Measurements from ENCODE around the gene SLC6A11.

DNA sequence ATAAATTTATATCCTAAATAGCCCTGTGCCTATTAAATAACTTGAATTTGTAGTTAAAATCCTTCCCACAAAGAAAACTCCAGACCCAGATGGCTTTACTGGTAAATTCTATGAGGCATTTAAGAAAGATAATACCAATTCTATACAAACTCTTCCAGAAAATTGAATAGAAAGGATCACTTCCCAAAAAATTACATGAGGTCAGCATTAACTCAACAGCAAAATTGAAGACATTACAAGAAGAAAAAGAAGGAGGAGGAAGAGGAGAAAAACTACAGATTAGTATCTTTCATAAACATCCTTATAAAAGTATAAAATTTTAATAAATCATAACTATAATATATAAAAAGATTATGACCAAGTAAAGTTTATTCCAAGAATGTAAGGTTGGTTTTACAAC, 29.4 kb upstream of the SLC6A11 start:
- TF ChIP-seq, protein P1, sequence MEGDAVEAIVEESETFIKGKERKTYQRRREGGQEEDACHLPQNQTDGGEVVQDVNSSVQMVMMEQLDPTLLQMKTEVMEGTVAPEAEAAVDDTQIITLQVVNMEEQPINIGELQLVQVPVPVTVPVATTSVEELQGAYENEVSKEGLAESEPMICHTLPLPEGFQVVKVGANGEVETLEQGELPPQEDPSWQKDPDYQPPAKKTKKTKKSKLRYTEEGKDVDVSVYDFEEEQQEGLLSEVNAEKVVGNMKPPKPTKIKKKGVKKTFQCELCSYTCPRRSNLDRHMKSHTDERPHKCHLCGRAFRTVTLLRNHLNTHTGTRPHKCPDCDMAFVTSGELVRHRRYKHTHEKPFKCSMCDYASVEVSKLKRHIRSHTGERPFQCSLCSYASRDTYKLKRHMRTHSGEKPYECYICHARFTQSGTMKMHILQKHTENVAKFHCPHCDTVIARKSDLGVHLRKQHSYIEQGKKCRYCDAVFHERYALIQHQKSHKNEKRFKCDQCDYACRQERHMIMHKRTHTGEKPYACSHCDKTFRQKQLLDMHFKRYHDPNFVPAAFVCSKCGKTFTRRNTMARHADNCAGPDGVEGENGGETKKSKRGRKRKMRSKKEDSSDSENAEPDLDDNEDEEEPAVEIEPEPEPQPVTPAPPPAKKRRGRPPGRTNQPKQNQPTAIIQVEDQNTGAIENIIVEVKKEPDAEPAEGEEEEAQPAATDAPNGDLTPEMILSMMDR (IDR thresholded peaks at IDR 0.05) = no peak
- TF ChIP-seq POLR2A (IDR thresholded peaks at IDR 0.05) = no peak
